Prostate gland (tissue), 2 donors: ENCODE data around the gene MCOLN1. TPM values are rescaled to one million over a fixed set of nuclear protein-coding genes. Genes with fewer than 3 reads are reported as not detected.

Source experiments
- DNase-seq: peaks from one replicate; pipeline ENCODE4 v3.0.0-alpha.2; 2019; ENCODE audit warnings: low spot score
- H3K27ac ChIP-seq, 2 donors: fragments of 200-600 bp; sonication (generic); 2 replicates each; pipeline ENCODE4 v1.5.1; 2017 to 2019
- H3K27me3 ChIP-seq: fragments of 200-600 bp; sonication (generic); replicated peaks from 2 replicates; pipeline ENCODE4 v1.5.1; 2019; ENCODE audit not compliant: insufficient read depth
- H3K36me3 ChIP-seq, 2 donors: fragments of 200-600 bp; sonication (generic); 1 replicate in 1 of 2; 2 replicates in 1 of 2; pipeline versions ENCODE4 v1.5.1 to v1.8.1; 2017 to 2019
- H3K4me1 ChIP-seq: fragments of 200-600 bp; sonication (generic); replicated peaks from 2 replicates; pipeline ENCODE4 v1.5.1; 2019
- H3K4me3 ChIP-seq, 2 donors: fragments of 200-600 bp; sonication (generic); 2 replicates each; pipeline ENCODE4 v1.5.1; 2017 to 2019
- H3K9me3 ChIP-seq: fragments of 200-600 bp; sonication (generic); 2 replicates; pipeline ENCODE4 v1.5.1; 2017
- POLR2A ChIP-seq: fragments of 450-650 bp; IDR thresholded peaks from one replicate; pipeline ENCODE4 v1.6.1; 2016; ENCODE audit warnings: antibody characterized with exemption, mild to moderate bottlenecking
- POLR2AphosphoS5 ChIP-seq: sonication (generic); formaldehyde crosslinking; IDR thresholded peaks from one replicate; pipeline ENCODE4 v1.6.1; 2017; ENCODE audit warnings: antibody characterized with exemption
- WGBS: methylation state at CpG from one replicate; pipeline ENCODE4 v1.1.5; 2018; 5-methylcytosine and 5-hydroxymethylcytosine counted together
- intact Hi-C: fragments of 100-400 bp; cut with DNase I; formaldehyde crosslinking; loops from one replicate; pipeline ENCODE4 v1.14.2; 2022
- total RNA-seq, 2 donors: library from RNA; depleted of rRNA; stranded (reverse); fragments of >200 nt; gene quantifications; one replicate each; pipeline ENCODE4 v1.1.0, GENCODE V29; 2016
- TF ChIP-seq, protein P1 (sequence below), 4 experiments: fragments of 200-600 bp in 2 of 4; fragments of 450-650 bp in 2 of 4; sonication (generic) in 2 of 4; IDR thresholded peaks; 1 replicate in 3 of 4; 2 replicates in 1 of 4; pipeline ENCODE4 v1.5.1; 2016 to 2019; ENCODE audit warnings: antibody characterized with exemption in 4 of 4, mild to moderate bottlenecking in 2 of 4, moderate library complexity in 2 of 4

The MCOLN1 gene
- total RNA-seq, 2 donors from 2014 or later = 13.4 to 24.8 TPM

DNA sequence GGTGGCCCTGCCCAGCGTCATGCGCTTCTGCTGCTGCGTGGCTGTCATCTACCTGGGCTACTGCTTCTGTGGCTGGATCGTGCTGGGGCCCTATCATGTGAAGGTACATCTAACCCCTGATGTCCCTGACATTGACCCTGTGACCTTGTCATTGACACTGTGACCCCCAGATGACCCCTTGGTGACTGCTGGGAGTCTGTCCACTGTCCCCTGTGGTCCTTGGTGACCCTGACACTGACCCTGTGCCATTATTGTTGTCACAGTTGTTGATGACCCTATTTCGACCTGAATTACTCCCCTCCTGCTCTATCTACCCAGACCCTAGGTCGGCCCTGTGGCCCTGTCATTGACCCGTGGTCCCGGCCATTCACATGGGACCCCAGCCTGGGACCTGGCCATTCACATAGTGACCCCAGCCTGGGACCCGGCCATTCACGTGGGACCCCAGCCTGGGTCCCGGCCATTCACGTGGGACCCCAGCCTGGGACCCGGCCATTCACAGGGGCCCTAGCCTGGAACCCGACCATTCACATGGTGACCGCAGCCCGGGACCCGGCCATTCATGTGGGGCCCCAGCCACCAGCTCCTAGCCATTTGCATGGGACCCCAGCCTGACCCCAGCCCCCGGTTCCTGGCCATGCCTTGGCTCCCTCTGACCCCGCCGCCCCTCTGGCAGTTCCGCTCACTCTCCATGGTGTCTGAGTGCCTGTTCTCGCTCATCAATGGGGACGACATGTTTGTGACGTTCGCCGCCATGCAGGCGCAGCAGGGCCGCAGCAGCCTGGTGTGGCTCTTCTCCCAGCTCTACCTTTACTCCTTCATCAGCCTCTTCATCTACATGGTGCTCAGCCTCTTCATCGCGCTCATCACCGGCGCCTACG, 7.4 kb downstream of the MCOLN1 start:
- intact Hi-C loops = loop anchor here (5.0 to 10.0 kb wide), 3 partner anchors 43 to 397 kb away; partner anchors contain the start of genes CTXN1 and PEX11G
- WGBS = 94% methylated on average over 31 of the region's 33 CpGs
- Histone ChIP-seq H3K4me3 (no peak overlapping the region), H3K9me3 (no peaks in the 10 kb centered on the region), H3K27me3 (no peaks in the 10 kb centered on the region), H3K36me3 (peaks cover 0 to 16% of the 10 kb centered on the region in 2 donors), H3K4me1 (no peaks in the 10 kb centered on the region), H3K27ac (no peak overlapping the region)
- no peak for TF ChIP-seq POLR2A
- TF ChIP-seq, protein P1, sequence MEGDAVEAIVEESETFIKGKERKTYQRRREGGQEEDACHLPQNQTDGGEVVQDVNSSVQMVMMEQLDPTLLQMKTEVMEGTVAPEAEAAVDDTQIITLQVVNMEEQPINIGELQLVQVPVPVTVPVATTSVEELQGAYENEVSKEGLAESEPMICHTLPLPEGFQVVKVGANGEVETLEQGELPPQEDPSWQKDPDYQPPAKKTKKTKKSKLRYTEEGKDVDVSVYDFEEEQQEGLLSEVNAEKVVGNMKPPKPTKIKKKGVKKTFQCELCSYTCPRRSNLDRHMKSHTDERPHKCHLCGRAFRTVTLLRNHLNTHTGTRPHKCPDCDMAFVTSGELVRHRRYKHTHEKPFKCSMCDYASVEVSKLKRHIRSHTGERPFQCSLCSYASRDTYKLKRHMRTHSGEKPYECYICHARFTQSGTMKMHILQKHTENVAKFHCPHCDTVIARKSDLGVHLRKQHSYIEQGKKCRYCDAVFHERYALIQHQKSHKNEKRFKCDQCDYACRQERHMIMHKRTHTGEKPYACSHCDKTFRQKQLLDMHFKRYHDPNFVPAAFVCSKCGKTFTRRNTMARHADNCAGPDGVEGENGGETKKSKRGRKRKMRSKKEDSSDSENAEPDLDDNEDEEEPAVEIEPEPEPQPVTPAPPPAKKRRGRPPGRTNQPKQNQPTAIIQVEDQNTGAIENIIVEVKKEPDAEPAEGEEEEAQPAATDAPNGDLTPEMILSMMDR (IDR thresholded peaks at IDR 0.05) = no peak
- no peak for TF ChIP-seq POLR2AphosphoS5
- DNase-seq = no peak

DNA sequence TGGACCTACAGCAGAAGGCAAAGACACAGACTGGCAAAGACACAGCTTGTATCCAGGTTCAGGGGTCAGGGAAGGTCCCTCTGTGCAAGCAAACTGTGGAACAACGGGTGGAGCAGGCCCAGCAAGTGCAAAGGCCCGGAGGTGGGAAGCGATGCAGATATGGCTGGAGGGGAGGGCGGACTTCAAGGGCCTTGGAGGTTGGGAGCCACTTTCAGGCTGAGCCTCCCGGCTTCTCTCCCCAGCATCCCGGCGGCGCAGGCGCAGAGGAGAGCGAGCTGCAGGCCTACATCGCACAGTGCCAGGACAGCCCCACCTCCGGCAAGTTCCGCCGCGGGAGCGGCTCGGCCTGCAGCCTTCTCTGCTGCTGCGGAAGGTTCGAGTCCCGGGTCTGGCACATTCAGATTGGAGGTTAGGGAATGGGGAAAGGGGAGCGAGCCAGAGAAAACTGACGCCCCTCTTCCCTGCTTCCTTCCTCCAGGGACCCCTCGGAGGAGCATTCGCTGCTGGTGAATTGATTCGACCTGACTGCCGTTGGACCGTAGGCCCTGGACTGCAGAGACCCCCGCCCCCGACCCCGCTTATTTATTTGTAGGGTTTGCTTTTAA, 11.0 kb downstream of the MCOLN1 start:
- H3K36me3 ChIP-seq = peaks cover 0 to 5% of the 10 kb centered on the region in 2 donors
- peak; percentile 27 for DNase-seq
- H3K27ac ChIP-seq = peak overlapping the region; percentile 86 to 91
- no peaks in the 10 kb centered on the region for H3K27me3 ChIP-seq
- intact Hi-C loops = loop anchor here (5.0 to 10.0 kb wide), 3 partner anchors 46 to 394 kb away; partner anchors contain the start of genes CTXN1 and PEX11G
- H3K4me1 ChIP-seq = no peaks in the 10 kb centered on the region
- 21% methylated on average over 30 of the region's 30 CpGs for WGBS
- no peaks in the 10 kb centered on the region for H3K9me3 ChIP-seq
- no peak for TF ChIP-seq POLR2A
- TF ChIP-seq, protein P1 (IDR thresholded peaks at IDR 0.05) = peak in 1 of 4 experiments; percentile 6
- peak overlapping the region; percentile 85 to 93 for H3K4me3 ChIP-seq

DNA sequence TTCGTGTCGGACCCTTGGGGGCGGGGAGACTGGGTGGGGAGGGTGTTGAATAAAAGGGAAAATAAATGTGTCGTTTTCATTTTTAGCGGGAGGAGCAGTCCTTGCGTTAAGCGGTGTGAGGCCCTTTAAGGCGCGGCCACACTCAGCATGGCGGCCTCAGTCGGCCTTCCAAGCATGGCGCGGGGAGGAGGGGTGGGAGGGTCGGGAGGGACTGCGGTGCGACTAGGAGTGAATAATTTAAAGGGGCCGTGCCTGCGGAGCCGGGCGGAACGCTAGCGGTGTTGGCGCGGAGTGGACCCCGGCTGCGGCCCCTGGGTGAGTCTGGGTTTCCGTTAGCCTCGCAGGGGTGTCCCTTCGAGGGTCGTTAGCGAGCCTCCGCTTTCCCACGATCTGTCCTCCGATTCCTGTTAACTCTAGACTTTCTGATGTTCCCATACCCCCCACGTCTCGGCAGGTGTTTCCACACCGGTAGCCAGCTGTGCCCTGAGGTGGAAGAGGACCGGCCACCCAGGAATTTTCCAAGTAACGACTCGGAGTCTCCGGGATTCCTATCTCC, 11.6 kb downstream of the MCOLN1 start:
- Histone ChIP-seq H3K9me3 (no peaks in the 10 kb centered on the region), H3K27ac (peak overlapping the region; percentile 86 to 91), H3K36me3 (no peaks in the 10 kb centered on the region), H3K27me3 (no peaks in the 10 kb centered on the region), H3K4me1 (no peaks in the 10 kb centered on the region), H3K4me3 (peak overlapping the region; percentile 85 to 93)
- DNase-seq = peak; percentile 84
- TF ChIP-seq, protein P1 (IDR thresholded peaks at IDR 0.05) = no peak
- peak; percentile 77 for TF ChIP-seq POLR2AphosphoS5
- TF ChIP-seq POLR2A = peak; percentile 59
- intact Hi-C loops = loop anchor here (5.0 to 10.0 kb wide), 3 partner anchors 47 to 393 kb away; partner anchors contain the start of genes CTXN1 and PEX11G
- WGBS = 1% methylated on average over 41 of the region's 41 CpGs

DNA sequence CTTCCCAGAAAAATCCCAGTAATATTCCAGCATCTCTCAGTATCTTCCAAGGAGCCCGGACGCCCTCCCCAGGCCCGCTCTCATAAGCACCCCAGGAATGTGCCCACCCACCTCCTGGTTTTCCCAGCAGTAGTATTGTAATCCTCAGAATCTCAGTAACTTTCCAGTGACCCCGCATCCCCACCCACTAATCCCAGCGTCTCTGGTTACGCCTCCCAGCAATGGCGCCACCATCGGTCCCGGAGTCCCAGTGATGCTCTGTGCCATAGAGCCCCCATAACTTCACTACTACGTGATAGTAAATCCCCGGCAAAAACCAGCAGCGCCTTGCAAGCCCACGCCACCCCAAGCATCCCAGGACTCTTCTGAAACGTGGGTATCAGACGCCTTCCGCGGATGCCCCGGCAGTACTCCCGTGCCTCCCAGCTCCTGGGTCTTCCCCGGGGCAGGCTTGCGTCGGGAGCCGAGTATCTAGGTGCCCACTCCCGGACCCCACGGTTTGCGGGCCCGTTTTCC, 12.2 kb downstream of the MCOLN1 start:
- under 1% methylated on average over 26 of the region's 27 CpGs for WGBS
- peak; percentile 36 for DNase-seq
- no peaks in the 10 kb centered on the region for H3K4me1 ChIP-seq
- intact Hi-C loops = loop anchor here (5.0 to 10.0 kb wide), 3 partner anchors 47 to 393 kb away; partner anchors contain the start of genes CTXN1 and PEX11G
- TF ChIP-seq POLR2AphosphoS5 (no peak), POLR2A (no peak)
- TF ChIP-seq, protein P1 (IDR thresholded peaks at IDR 0.05) = peak in 1 of 4 experiments; percentile 6
- no peaks in the 10 kb centered on the region for H3K9me3 ChIP-seq
- H3K4me3 ChIP-seq = peak overlapping the region; percentile 85 to 93
- no peaks in the 10 kb centered on the region for H3K27me3 ChIP-seq
- H3K27ac ChIP-seq = peak overlapping the region; percentile 86 to 91
- H3K36me3 ChIP-seq = no peaks in the 10 kb centered on the region
